Testis (tissue), 2 donors: ENCODE data around the gene AMER1.

Source experiments
- CTCF ChIP-seq, 3 experiments: fragments of 450-650 bp in 2 of 3; fragments of 200-600 bp in 1 of 3; sonication (generic) in 1 of 3; IDR thresholded peaks; one replicate each; pipeline ENCODE4 v1.5.1; 2016 to 2019; ENCODE audit warnings: antibody characterized with exemption in 3 of 3, mild to moderate bottlenecking in 2 of 3, moderate library complexity in 1 of 3
- POLR2A ChIP-seq: fragments of 450-650 bp; IDR thresholded peaks from one replicate; pipeline ENCODE4 v1.6.1; 2017; ENCODE audit warnings: antibody characterized with exemption, mild to moderate bottlenecking, moderate library complexity

- no peak for TF ChIP-seq CTCF (IDR thresholded peaks at IDR 0.05)
- no peak for TF ChIP-seq POLR2A
Observed at GRCh38 chrX:64187762-64188150, 17.8 kb downstream of the AMER1 start.
